Glutamatergic neuron (in vitro differentiated cells): ENCODE data around the gene ALDH1A3. TPM values are rescaled to one million over a fixed set of nuclear protein-coding genes. Genes with fewer than 3 reads are reported as not detected.

Experiments used
- DNase-seq: peaks from one replicate; pipeline ENCODE4 v3.0.0; 2022
- H3K27ac Mint-ChIP-seq: one replicate; pipeline ENCODE4 v1.8.0; 2020; ENCODE audit warnings: mild to moderate bottlenecking, mixed read lengths, inconsistent platforms; ENCODE audit not compliant: unreplicated experiment
- H3K27me3 Mint-ChIP-seq: one replicate; pipeline ENCODE4 v1.8.0; 2020; ENCODE audit warnings: mild to moderate bottlenecking, moderate library complexity, mixed read lengths, inconsistent platforms; ENCODE audit not compliant: unreplicated experiment
- H3K36me3 Mint-ChIP-seq: one replicate; pipeline ENCODE4 v1.8.0; 2020; ENCODE audit warnings: mild to moderate bottlenecking, mixed read lengths, inconsistent platforms; ENCODE audit not compliant: unreplicated experiment
- H3K4me1 Mint-ChIP-seq: one replicate; pipeline ENCODE4 v1.8.0; 2020; ENCODE audit warnings: mild to moderate bottlenecking, low read depth, mixed read lengths, inconsistent platforms; ENCODE audit not compliant: unreplicated experiment
- H3K4me3 Mint-ChIP-seq: one replicate; pipeline ENCODE4 v1.8.0; 2020; ENCODE audit warnings: mild to moderate bottlenecking, mixed read lengths, inconsistent platforms; ENCODE audit not compliant: unreplicated experiment
- H3K9me3 Mint-ChIP-seq: one replicate; pipeline ENCODE4 v1.8.0; 2020; ENCODE audit warnings: mild to moderate bottlenecking, moderate library complexity, mixed read lengths, inconsistent platforms; ENCODE audit not compliant: unreplicated experiment
- total RNA-seq: library from RNA; stranded (reverse); fragmentation: NEBNext Ultra II Directional; extraction: Animal tissue kit (Norgen Biotek cat#: 25700); gene quantifications from one replicate; pipeline ENCODE4 v1.2.1, GENCODE V29; 2021; ENCODE audit not compliant: unreplicated experiment
- TF ChIP-seq, protein P1 (sequence below): fragments of 200-600 bp; sonication (generic); IDR thresholded peaks from one replicate; pipeline ENCODE4 v1.5.0; 2021; ENCODE audit not compliant: partially characterized antibody, unreplicated experiment

The ALDH1A3 gene
- total RNA-seq, 1 donor from 2014 or later, result 2.8 TPM

DNA sequence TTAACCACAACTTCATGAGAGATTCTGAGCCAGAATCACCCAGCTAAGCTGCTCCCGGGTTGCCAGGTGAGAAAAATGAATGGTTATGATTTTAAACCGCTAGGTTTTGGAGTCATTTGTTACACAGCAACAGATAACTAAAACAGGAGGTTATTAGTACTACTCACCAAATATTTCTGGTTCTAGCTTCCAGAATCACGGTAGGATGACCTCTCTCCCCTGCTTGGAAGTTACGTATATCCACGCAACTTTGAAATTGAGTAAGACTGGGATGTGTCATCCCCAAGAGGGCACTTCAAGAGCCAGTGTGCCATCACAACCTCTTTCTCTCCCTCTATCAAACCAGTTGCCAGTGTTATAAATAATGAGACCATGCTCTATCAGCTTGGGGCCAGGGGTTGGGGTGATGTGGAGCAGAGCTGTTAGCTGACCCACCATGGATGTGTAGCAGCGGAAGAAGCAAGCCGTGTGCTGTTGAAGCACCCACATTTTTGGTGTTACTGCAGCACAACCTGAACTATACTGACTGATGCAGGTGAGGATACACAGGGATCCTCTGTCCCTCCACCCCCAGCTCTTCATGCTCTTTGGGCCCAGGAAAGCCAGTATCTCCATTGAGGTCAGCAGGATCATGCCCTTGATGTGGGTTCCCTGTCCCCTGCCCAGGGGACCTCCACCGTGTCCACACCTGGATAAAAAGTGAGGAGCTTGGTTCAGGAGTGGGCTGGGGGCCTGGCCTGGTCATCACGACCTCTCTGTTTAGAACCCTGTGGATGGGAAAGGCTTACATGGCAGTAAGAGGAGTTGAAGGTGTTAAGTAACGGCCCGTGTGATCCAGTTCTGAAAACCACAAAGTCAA, 19.4 kb upstream of the ALDH1A3 start:
- no peak overlapping the region for H3K27ac Mint-ChIP-seq

DNA sequence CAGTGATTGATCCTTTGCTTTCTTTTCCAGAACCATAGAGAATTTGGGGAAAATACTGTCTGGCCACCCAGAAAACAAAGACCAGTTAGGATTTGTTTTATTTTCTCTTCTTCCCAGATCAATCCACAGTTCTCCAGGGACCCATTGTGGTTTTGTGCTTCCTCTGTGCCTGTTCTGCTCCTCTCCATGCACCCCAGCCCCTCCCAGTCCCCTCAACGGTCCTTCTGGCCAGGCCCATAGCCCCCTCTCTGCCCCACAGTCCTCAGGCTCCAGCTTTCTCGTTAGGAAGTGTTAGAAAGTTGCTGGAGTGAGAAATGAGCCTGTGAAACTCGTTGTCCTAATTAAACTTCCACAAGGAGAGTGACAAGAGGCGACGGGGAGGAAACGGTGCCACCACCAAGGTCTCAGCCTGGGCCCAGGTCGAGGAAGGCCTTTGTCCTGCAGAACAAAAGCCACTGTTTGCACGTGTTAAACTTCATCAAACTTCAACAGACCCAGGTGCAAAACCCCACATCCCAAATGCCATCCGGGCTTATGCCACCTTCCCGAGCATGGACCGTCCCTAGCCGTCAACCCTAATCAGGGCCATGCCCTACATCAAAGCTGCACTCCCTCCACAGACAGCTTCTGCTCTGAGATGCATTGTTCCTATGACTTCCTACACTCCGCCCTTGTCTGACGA, 18.7 kb upstream of the ALDH1A3 start:
- TF ChIP-seq, protein P1, sequence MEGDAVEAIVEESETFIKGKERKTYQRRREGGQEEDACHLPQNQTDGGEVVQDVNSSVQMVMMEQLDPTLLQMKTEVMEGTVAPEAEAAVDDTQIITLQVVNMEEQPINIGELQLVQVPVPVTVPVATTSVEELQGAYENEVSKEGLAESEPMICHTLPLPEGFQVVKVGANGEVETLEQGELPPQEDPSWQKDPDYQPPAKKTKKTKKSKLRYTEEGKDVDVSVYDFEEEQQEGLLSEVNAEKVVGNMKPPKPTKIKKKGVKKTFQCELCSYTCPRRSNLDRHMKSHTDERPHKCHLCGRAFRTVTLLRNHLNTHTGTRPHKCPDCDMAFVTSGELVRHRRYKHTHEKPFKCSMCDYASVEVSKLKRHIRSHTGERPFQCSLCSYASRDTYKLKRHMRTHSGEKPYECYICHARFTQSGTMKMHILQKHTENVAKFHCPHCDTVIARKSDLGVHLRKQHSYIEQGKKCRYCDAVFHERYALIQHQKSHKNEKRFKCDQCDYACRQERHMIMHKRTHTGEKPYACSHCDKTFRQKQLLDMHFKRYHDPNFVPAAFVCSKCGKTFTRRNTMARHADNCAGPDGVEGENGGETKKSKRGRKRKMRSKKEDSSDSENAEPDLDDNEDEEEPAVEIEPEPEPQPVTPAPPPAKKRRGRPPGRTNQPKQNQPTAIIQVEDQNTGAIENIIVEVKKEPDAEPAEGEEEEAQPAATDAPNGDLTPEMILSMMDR, result no peak
- H3K4me1 Mint-ChIP-seq, result peaks cover 2% of the 10 kb centered on the region
- no peak for DNase-seq
- no peaks in the 10 kb centered on the region for H3K9me3 Mint-ChIP-seq
- no peaks in the 10 kb centered on the region for H3K36me3 Mint-ChIP-seq
- H3K4me3 Mint-ChIP-seq, result no peak overlapping the region
- no peaks in the 10 kb centered on the region for H3K27me3 Mint-ChIP-seq
- H3K27ac Mint-ChIP-seq, result no peak overlapping the region

More for the DNA sequence above, 19.4 kb upstream of the ALDH1A3 start:
- TF ChIP-seq, protein P1, result no peak
- H3K27me3 Mint-ChIP-seq, result no peaks in the 10 kb centered on the region
- H3K4me3 Mint-ChIP-seq, result no peak overlapping the region
- no peak for DNase-seq
- H3K4me1 Mint-ChIP-seq, result peaks cover 2% of the 10 kb centered on the region
- no peaks in the 10 kb centered on the region for H3K36me3 Mint-ChIP-seq
- H3K9me3 Mint-ChIP-seq, result peaks cover 2% of the 10 kb centered on the region

DNA sequence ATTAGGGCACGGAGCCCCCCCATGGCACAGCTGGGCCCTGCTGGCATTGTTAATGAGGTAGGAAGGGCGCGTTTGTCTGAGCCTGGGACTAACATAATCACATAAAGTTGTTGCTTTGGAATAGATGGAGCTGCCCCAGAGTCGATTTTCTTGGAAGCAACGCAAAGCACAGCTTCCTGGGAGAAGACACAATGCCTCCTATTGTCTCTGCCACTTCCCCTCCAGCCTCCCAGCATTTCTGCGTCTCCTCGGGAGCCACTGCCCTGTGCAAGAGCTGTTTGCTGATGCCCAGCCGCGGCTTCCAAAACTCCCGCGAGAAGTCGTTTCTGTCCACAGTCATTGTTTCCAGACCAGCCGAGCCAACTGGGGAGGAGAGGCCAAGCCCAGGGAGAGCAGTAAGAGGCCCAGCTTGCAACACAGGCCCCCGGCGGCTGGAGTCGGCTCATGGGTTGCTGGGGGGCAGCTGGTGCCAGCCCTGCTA, 18.1 kb upstream of the ALDH1A3 start:
- DNase-seq, result no peak
- Mint-ChIP-seq H3K27ac (no peak overlapping the region), H3K36me3 (no peaks in the 10 kb centered on the region), H3K4me3 (no peak overlapping the region), H3K4me1 (peaks cover 2% of the 10 kb centered on the region), H3K9me3 (no peaks in the 10 kb centered on the region), H3K27me3 (no peaks in the 10 kb centered on the region)
- TF ChIP-seq, protein P1, result no peak

DNA sequence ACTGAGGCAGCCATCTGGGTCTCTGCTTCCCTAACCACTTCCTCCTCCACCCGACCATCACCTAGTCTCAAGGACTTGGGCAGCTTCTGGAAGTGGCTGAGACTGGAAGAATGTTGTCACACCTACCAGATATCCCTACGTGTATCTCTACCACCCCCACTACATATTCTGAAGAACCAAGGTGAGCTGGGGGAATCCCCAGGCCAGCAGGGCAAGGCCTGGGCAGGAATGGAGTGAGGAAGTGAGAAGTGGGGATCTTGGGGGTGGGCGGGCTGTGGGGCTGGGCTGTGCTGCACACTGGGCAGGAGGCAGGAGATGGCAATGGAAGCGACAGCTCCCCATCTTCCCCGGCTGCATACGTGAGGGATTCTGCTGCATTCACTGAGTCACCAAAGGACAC, 17.5 kb upstream of the ALDH1A3 start:
- Mint-ChIP-seq H3K36me3 (no peaks in the 10 kb centered on the region), H3K4me1 (peaks cover 2% of the 10 kb centered on the region), H3K9me3 (no peaks in the 10 kb centered on the region)

More for the DNA sequence above, 17.5 kb upstream of the ALDH1A3 start:
- DNase-seq, result no peak
- Mint-ChIP-seq H3K4me3 (no peak overlapping the region), H3K27me3 (no peaks in the 10 kb centered on the region), H3K27ac (no peak overlapping the region)
- TF ChIP-seq, protein P1, result no peak
